GM12878 (cell line): Measurements from ENCODE around the gene COX15. TPM values are rescaled to one million over a fixed set of nuclear protein-coding genes. Genes with fewer than 3 reads are reported as not detected.
"Not testable (repeated sequence)": the region's sequence is repeated elsewhere in the genome, so short reads cannot be mapped to it uniquely, and the experiment has no call there.

Experiments
- ATAC-seq: fragments of 200-7000 bp; cut with Tn5 transposase; 3 replicates; pipeline ENCODE4 v1.9.1; 2020; ENCODE audit warnings: mild to moderate bottlenecking, moderate library complexity
- BruUV-seq: library from RNA; stranded (reverse); fragments of 400-500 nt; replicated peaks from 2 replicates; lab custom pipeline; 2021; lab: Mats Ljungman, UMichigan
- CTCF ChIA-PET: fragments of 300-600 bp; sonication (Branson Sonifier 250); formaldehyde crosslinking; extraction: SDS; loops from one replicate; lab custom pipeline; 2021; ENCODE audit warnings: inconsistent platforms; lab: Yijun Ruan, JAX
- POLR2A ChIA-PET: fragments of 350-600 bp; formaldehyde crosslinking; extraction: SDS; loops from one replicate; lab custom pipeline; 2021; ENCODE audit warnings: inconsistent platforms; lab: Charles Lee
- RAD21 ChIA-PET: fragments of 300-600 bp; sonication (Branson Sonifier 250); formaldehyde crosslinking; loops from one replicate; lab custom pipeline; 2023; ENCODE audit warnings: antibody characterized with exemption; ENCODE audit not compliant: unreplicated experiment; lab: Charles Lee
- SMC1A ChIA-PET: fragments of 300-600 bp; sonication (Branson Sonifier 250); formaldehyde crosslinking; loops from one replicate; lab custom pipeline; 2023; ENCODE audit not compliant: unreplicated experiment, uncharacterized antibody; lab: Charles Lee
- DNase-seq: peaks from one replicate; pipeline ENCODE4 v3.0.0-alpha.2; 2011; ENCODE audit warnings: low read depth, low spot score
- FAIRE-seq: peaks from 3 replicates; lab custom pipeline; 2011; peaks lifted over from hg19 to GRCh38; lab: Jason Lieb, UNC
- H2AFZ ChIP-seq: 2 replicates; pipeline ENCODE4 v1.6.0; 2011; ENCODE audit warnings: low read depth, low read length, control low read depth; ENCODE audit not compliant: control insufficient read depth
- H3K27ac ChIP-seq: 2 replicates; pipeline ENCODE4 v1.5.1; 2011; ENCODE audit warnings: control low read depth; ENCODE audit not compliant: control insufficient read depth, insufficient read depth
- H3K27me3 ChIP-seq, 2 experiments: replicated peaks in 1 of 2; 2 replicates each; pipeline versions ENCODE4 v1.6.0 to v1.6.1; 2011; ENCODE audit warnings: low read length in 1 of 2; ENCODE audit not compliant: control insufficient read depth in 2 of 2, insufficient read depth in 2 of 2
- H3K36me3 ChIP-seq, 2 experiments: 2 replicates each; pipeline ENCODE4 v1.5.1; 2011; ENCODE audit warnings: low read length in 1 of 2; ENCODE audit not compliant: control insufficient read depth in 2 of 2, insufficient read depth in 2 of 2
- H3K4me1 ChIP-seq: 2 replicates; pipeline ENCODE4 v1.6.1; 2011; ENCODE audit warnings: mild to moderate bottlenecking, low read length, moderate library complexity, mixed read lengths; ENCODE audit not compliant: control insufficient read depth, insufficient read depth
- H3K4me2 ChIP-seq: 2 replicates; pipeline ENCODE4 v1.6.0; 2011; ENCODE audit warnings: control low read depth; ENCODE audit not compliant: control insufficient read depth, insufficient read depth
- H3K4me3 ChIP-seq: fragments of 200-600 bp; sonication (generic); 2 replicates; pipeline ENCODE4 v1.5.1; 2016
- H3K79me2 ChIP-seq: 2 replicates; pipeline ENCODE4 v1.6.0; 2011; ENCODE audit warnings: low read length; ENCODE audit not compliant: control insufficient read depth, insufficient read depth
- H3K9ac ChIP-seq: 2 replicates; pipeline ENCODE4 v1.8.0; 2011; ENCODE audit warnings: low read length, control low read depth, mixed read lengths; ENCODE audit not compliant: control insufficient read depth, insufficient read depth
- H3K9me3 ChIP-seq: replicated peaks from 3 replicates; pipeline ENCODE4 v1.5.1; 2011; ENCODE audit warnings: mild to moderate bottlenecking, low read length; ENCODE audit not compliant: control insufficient read depth, insufficient read depth
- H4K20me1 ChIP-seq: 2 replicates; pipeline ENCODE4 v1.6.0; 2011; ENCODE audit not compliant: control insufficient read depth, insufficient read depth
- BCL11A ChIP-seq: IDR thresholded peaks from 2 replicates; pipeline ENCODE4 v1.6.1; 2011; ENCODE audit warnings: low read depth, low read length
- CHD2 ChIP-seq: IDR thresholded peaks from 2 replicates; pipeline ENCODE4 v1.6.1; 2011; ENCODE audit warnings: low read depth, low read length, improper control_type of control experiment, borderline replicate concordance
- CREM ChIP-seq: IDR thresholded peaks from 2 replicates; pipeline ENCODE4 v1.6.1; 2014; ENCODE audit warnings: antibody characterized with exemption, low read depth
- EZH2 ChIP-seq: IDR thresholded peaks from 2 replicates; pipeline ENCODE4 v1.6.1; 2012; ENCODE audit warnings: low read depth, mild to moderate bottlenecking, control low read depth, inconsistent platforms, low read length, borderline replicate concordance; ENCODE audit not compliant: control insufficient read depth
- FOXM1 ChIP-seq: IDR thresholded peaks from 2 replicates; pipeline ENCODE4 v1.6.1; 2012; ENCODE audit warnings: low read depth, mild to moderate bottlenecking, inconsistent platforms, low read length, moderate library complexity
- NR2F1 ChIP-seq: fragments of 450-650 bp; conservative IDR thresholded peaks from 2 replicates; pipeline ENCODE4 v1.6.1; 2017; ENCODE audit warnings: mild to moderate bottlenecking
- NRF1 ChIP-seq: conservative IDR thresholded peaks from 2 replicates; pipeline ENCODE4 v1.6.1; 2011; ENCODE audit warnings: mild to moderate bottlenecking, low read depth, low read length, improper control_type of control experiment
- PAX8 ChIP-seq: fragments of 450-650 bp; IDR thresholded peaks from 2 replicates; pipeline ENCODE4 v1.6.1; 2017; ENCODE audit warnings: mild to moderate bottlenecking, moderate library complexity
- SMAD1 ChIP-seq: fragments of 450-650 bp; IDR thresholded peaks from 2 replicates; pipeline ENCODE4 v1.6.1; 2018; ENCODE audit warnings: mild to moderate bottlenecking, low read depth; ENCODE audit not compliant: partially characterized antibody
- SREBF2 ChIP-seq: IDR thresholded peaks from 2 replicates; pipeline ENCODE4 v1.6.1; 2012; ENCODE audit warnings: mild to moderate bottlenecking, low read length
- STAT1 ChIP-seq: fragments of 450-650 bp; conservative IDR thresholded peaks from 2 replicates; pipeline ENCODE4 v1.6.1; 2014; ENCODE audit warnings: antibody characterized with exemption, mild to moderate bottlenecking
- TCF12 ChIP-seq: IDR thresholded peaks from 2 replicates; pipeline ENCODE4 v1.6.1; 2011; ENCODE audit warnings: low read depth, mild to moderate bottlenecking, low read length
- ZBTB11 ChIP-seq: fragments of 450-650 bp; formaldehyde crosslinking; IDR thresholded peaks from 2 replicates; pipeline ENCODE4 v1.5.0; 2022; ENCODE audit warnings: mild to moderate bottlenecking, missing genetic modification characterization
- ZNF207 ChIP-seq: fragments of 450-650 bp; IDR thresholded peaks from 2 replicates; pipeline ENCODE4 v1.6.1; 2014; ENCODE audit warnings: antibody characterized with exemption, mild to moderate bottlenecking, borderline replicate concordance
- WGBS: methylation state at CpG from one replicate; pipeline ENCODE4 v1.1.6; 2016; ENCODE audit warnings: low lambda C conversion rate; ENCODE audit not compliant: insufficient replicate concordance, insufficient coverage; ENCODE audit errors: missing lambda C conversion rate; 5-methylcytosine and 5-hydroxymethylcytosine counted together
- in situ Hi-C: fragments of 300-500 bp; cut with MboI; formaldehyde crosslinking; loops from 9 replicates; pipeline ENCODE4 v1.14.3; 2018; ENCODE audit warnings: mixed read lengths
- intact Hi-C: fragments of 100-400 bp; cut with micrococcal nuclease; formaldehyde crosslinking; loops from one replicate; pipeline ENCODE4 v1.14.2; 2022; ENCODE audit not compliant: unreplicated experiment
- polyA plus RNA-seq, 11 experiments: library from polyadenylated mRNA; depleted of rRNA in 4 of 11; unstranded in 6 of 11; stranded (reverse) in 5 of 11; fragments of >200 nt; fragmentation: Nextera tagmentation in 4 of 11; fragmentation: Illumina TruSeq in 1 of 11; extraction: Ambion mirVana in 4 of 11; extraction: Trizol in 1 of 11; gene quantifications; 1 replicate in 1 of 11; 2 replicates in 10 of 11; pipeline versions ENCODE4 v1.2.1 to v1.2.3, GENCODE V29; 2011 to 2016; ENCODE audit warnings: inconsistent platforms in 2 of 11, missing spikeins in 2 of 11, low read depth in 1 of 11
- total RNA-seq, 4 experiments: library from RNA; depleted of rRNA in 3 of 4; stranded (reverse); fragments of >200 nt in 3 of 4; fragmentation: Illumina TruSeq in 1 of 4; extraction: Trizol in 1 of 4; gene quantifications; 2 replicates each; pipeline versions ENCODE4 v1.2.1 to v1.2.3, GENCODE V29; 2013 to 2021

The COX15 gene
- total and polyA plus RNA-seq, 10 of the 15 experiments (the other 5 are each of a cell fraction or from before 2014, with no cell fraction given), result 30.2 to 50.7 (median 38.3) TPM

- FAIRE-seq, DNase-seq, H3K4me3 ChIP-seq, intact Hi-C loops, ATAC-seq, H4K20me1 ChIP-seq, H3K27me3 ChIP-seq, H3K9ac ChIP-seq, BruUV-seq, in situ Hi-C loops, H2AFZ ChIP-seq, H3K27ac ChIP-seq, H3K9me3 ChIP-seq, H3K4me1 ChIP-seq, H3K4me2 ChIP-seq, H3K36me3 ChIP-seq: not testable (repeated sequence)
- ChIA-PET POLR2A (interaction anchor here (2.4 kb wide), 1 partner anchor 8 kb away, joined by 9 read pairs; no protein-coding TSS in a partner anchor), CTCF (interaction anchor here (0.7 to 4.1 kb wide), 3 partner anchors 9 to 298 kb away, joined by 4 to 17 read pairs (median 4); no protein-coding TSS in a partner anchor), RAD21 (interaction anchor here (0.5 to 2.4 kb wide), 2 partner anchors 32 to 39 kb away, joined by 3 to 11 read pairs; no protein-coding TSS in a partner anchor), SMC1A (interaction anchor here (0.7 to 3.3 kb wide), 3 partner anchors 9 to 109 kb away, joined by 3 to 11 read pairs (median 3); no protein-coding TSS in a partner anchor)
- 98% methylated on average over 6 of the region's 10 CpGs for WGBS
- peaks cover 32% of the 10 kb centered on the region for H3K79me2 ChIP-seq
Observed at GRCh38 chr10:99734111-99734510, 2.2 kb upstream of the COX15 start.

- POLR2A ChIA-PET, result interaction anchor here (1.6 to 2.4 kb wide), 2 partner anchors 8 to 32 kb away, joined by 5 to 9 read pairs; no protein-coding TSS in a partner anchor
- CTCF ChIA-PET, result interaction anchor here (0.7 to 4.1 kb wide), 6 partner anchors 9 to 297 kb away, joined by 4 to 17 read pairs (median 6); no protein-coding TSS in a partner anchor
- Histone ChIP-seq H2AFZ (no peak overlapping the region), H3K27me3 (no peaks in the 10 kb centered on the region), H3K27ac (no peak overlapping the region), H3K36me3 (no peaks in the 10 kb centered on the region), H3K79me2 (peaks cover 32% of the 10 kb centered on the region), H3K4me1 (peaks cover 5% of the 10 kb centered on the region; the same call in 1 of the 2 replicates), H3K4me2 (peak overlapping the region; percentile 57), H3K9ac (no peak overlapping the region), H4K20me1 (no peaks in the 10 kb centered on the region), H3K4me3 (peak overlapping the region; percentile 54; the same call in 1 of the 2 replicates), H3K9me3 (no peaks in the 10 kb centered on the region)
- no peak for TF ChIP-seq BCL11A
- TF ChIP-seq FOXM1, result no peak
- TF ChIP-seq CHD2, result no peak
- no peak for TF ChIP-seq STAT1
- no peak for TF ChIP-seq NRF1
- no peak for TF ChIP-seq PAX8
- no peak for TF ChIP-seq TCF12
- no peak for TF ChIP-seq SMAD1
- TF ChIP-seq ZNF207, result no peak
- TF ChIP-seq CREM, result no peak
- no peak for TF ChIP-seq ZBTB11 (CRISPR knock-in tag)
- TF ChIP-seq SREBF2, result no peak
- TF ChIP-seq NR2F1, result no peak
- no peak for TF ChIP-seq EZH2
- no TSS peak for BruUV-seq
- intact Hi-C loops (no loop called here), in situ Hi-C loops (no loop called here)
- ATAC-seq (no peak), DNase-seq (no peak), FAIRE-seq (no peak)
- WGBS, result 98% methylated on average over 8 of the region's 8 CpGs
- SMC1A ChIA-PET, result interaction anchor here (0.7 to 3.3 kb wide), 4 partner anchors 9 to 313 kb away, joined by 3 to 11 read pairs (median 3); no protein-coding TSS in a partner anchor
- RAD21 ChIA-PET, result interaction anchor here (2.4 kb wide), 1 partner anchor 32 kb away, joined by 11 read pairs; no protein-coding TSS in a partner anchor
Observed at GRCh38 chr10:99733366-99733765, 1.4 kb upstream of the COX15 start.
